ENCODE data around the gene BRD3. TPM values are rescaled to one million over a fixed set of nuclear protein-coding genes. Genes with fewer than 3 reads are reported as not detected.

BRD3 gene
- polyA plus RNA-seq, 1 donor = 22.7 TPM

DNA sequence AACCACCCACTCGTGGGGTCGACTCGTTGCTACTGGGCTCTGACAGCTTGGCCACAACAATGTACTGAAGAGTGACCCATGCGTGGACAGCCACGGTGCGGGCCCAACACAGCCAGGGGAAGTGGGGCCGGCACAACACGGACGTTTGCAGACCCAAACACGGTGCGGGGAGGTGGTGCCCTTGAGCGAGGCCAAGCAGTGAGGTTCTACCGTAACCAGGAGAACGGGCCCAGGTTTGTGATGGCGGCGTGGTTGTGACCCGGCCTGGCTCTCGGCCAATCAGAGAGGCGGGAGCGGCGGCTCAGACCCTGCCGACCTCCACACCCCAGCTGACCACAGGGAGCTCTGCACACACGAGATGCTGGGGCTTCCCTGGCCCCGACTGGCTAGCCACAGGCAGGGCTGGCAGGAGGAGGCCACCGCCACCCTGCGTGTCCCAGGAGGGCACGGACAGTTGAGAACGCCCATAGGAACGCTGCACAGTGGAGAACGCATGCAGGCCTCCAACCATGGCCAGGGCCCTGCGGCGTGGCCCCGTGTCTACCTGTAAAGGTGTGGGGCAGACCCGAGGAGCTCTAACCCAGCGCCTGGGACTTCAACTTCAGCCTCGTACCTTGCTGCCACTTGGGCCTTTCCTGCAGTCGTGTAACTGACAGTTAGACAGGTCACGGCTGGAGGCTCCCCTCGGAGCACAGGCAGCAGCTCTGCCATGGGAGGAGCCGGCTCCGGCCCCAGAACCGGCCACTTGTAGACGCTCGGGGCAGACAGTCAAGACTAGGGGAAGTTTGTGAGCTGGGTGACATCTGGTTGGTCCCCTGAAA is 13.7 kb downstream of the BRD3 start:
- no peak overlapping the region for H3K27ac ChIP-seq (ENCODE audit: low read length)
- H3K27me3 ChIP-seq (ENCODE audit: control insufficient read depth, insufficient read depth, low read length) = no peaks in the 10 kb centered on the region
- no peak overlapping the region for H3K4me3 ChIP-seq (ENCODE audit: low read length)
- H3K4me1 ChIP-seq (ENCODE audit: control insufficient read depth, insufficient read depth, low read length) = peaks cover 60% of the 10 kb centered on the region
- WGBS (ENCODE audit: insufficient coverage, low lambda C conversion rate) = no CpG with 5 or more reads among the region's 44 CpGs
- no peak for DNase-seq
- peaks cover 39% of the 10 kb centered on the region for H3K36me3 ChIP-seq (ENCODE audit: control insufficient read depth, insufficient read depth, low read length)
- H3K9me3 ChIP-seq (ENCODE audit: control insufficient read depth, low read depth, low read length) = peaks cover 2% of the 10 kb centered on the region

GRCh38 chr9:134053401-134053871 is 14.4 kb downstream of the BRD3 start:
- H3K36me3 ChIP-seq (ENCODE audit: control insufficient read depth, insufficient read depth, low read length) = peaks cover 46% of the 10 kb centered on the region

GRCh38 chr9:134052941-134053340 is 14.9 kb downstream of the BRD3 start:
- peaks cover 51% of the 10 kb centered on the region for H3K36me3 ChIP-seq (ENCODE audit: control insufficient read depth, insufficient read depth, low read length)
- peaks cover 48% of the 10 kb centered on the region for H3K4me1 ChIP-seq (ENCODE audit: control insufficient read depth, insufficient read depth, low read length)
- H3K27ac ChIP-seq (ENCODE audit: low read length) = no peak overlapping the region
- no peaks in the 10 kb centered on the region for H3K27me3 ChIP-seq (ENCODE audit: control insufficient read depth, insufficient read depth, low read length)
- WGBS (ENCODE audit: insufficient coverage, low lambda C conversion rate) = no CpG with 5 or more reads among the region's 16 CpGs
- H3K9me3 ChIP-seq (ENCODE audit: control insufficient read depth, low read depth, low read length) = peaks cover 2% of the 10 kb centered on the region
- no peak overlapping the region for H3K4me3 ChIP-seq (ENCODE audit: low read length)
- no peak for DNase-seq

More at GRCh38 chr9:134053401-134053871, 14.4 kb downstream of the BRD3 start:
- Histone ChIP-seq H3K27me3 (ENCODE audit: control insufficient read depth, insufficient read depth, low read length) (no peaks in the 10 kb centered on the region), H3K27ac (ENCODE audit: low read length) (no peak overlapping the region), H3K4me3 (ENCODE audit: low read length) (no peak overlapping the region), H3K9me3 (ENCODE audit: control insufficient read depth, low read depth, low read length) (peaks cover 2% of the 10 kb centered on the region), H3K4me1 (ENCODE audit: control insufficient read depth, insufficient read depth, low read length) (peaks cover 53% of the 10 kb centered on the region)
- no peak for DNase-seq
- no CpG with 5 or more reads among the region's 28 CpGs for WGBS (ENCODE audit: insufficient coverage, low lambda C conversion rate)

DNA sequence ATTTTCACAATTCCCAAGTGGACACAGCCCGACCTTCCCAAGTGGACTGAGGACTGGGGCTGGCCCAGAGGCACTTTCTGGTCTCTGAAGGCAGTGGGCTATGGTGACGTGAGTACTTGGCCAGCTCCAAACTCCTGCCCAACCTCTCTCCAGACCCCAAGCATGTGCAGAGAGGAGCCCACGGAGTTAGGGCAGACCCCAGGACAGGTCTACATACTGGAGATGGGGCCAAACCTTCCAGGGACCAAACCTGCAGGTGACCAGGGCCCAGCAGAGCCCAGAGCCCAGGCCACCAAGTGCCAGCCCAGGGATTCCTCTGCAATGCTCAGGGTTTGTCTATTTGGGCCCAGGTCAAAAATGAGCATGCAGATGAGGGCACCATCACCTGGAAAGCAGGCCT is 15.3 kb downstream of the BRD3 start:
- DNase-seq = no peak
- WGBS (ENCODE audit: insufficient coverage, low lambda C conversion rate) = no CpG with 5 or more reads among the region's 3 CpGs
- no peaks in the 10 kb centered on the region for H3K27me3 ChIP-seq (ENCODE audit: control insufficient read depth, insufficient read depth, low read length)
- H3K36me3 ChIP-seq (ENCODE audit: control insufficient read depth, insufficient read depth, low read length) = peaks cover 56% of the 10 kb centered on the region
- H3K4me1 ChIP-seq (ENCODE audit: control insufficient read depth, insufficient read depth, low read length) = peaks cover 44% of the 10 kb centered on the region
- H3K4me3 ChIP-seq (ENCODE audit: low read length) = no peak overlapping the region
- H3K27ac ChIP-seq (ENCODE audit: low read length) = no peak overlapping the region
- H3K9me3 ChIP-seq (ENCODE audit: control insufficient read depth, low read depth, low read length) = peaks cover 2% of the 10 kb centered on the region

- Histone ChIP-seq H3K9me3 (ENCODE audit: control insufficient read depth, low read depth, low read length) (peaks cover 2% of the 10 kb centered on the region), H3K4me1 (ENCODE audit: control insufficient read depth, insufficient read depth, low read length) (peaks cover 32% of the 10 kb centered on the region), H3K27ac (ENCODE audit: low read length) (peak overlapping the region; percentile 60), H3K36me3 (ENCODE audit: control insufficient read depth, insufficient read depth, low read length) (peaks cover 67% of the 10 kb centered on the region), H3K27me3 (ENCODE audit: control insufficient read depth, insufficient read depth, low read length) (no peaks in the 10 kb centered on the region), H3K4me3 (ENCODE audit: low read length) (no peak overlapping the region)
- WGBS (ENCODE audit: insufficient coverage, low lambda C conversion rate) = no CpG with 5 or more reads among the region's 16 CpGs
- DNase-seq = peak in 1 of 2 donors; percentile 79
Observed at GRCh38 chr9:134051319-134051718, 16.5 kb downstream of the BRD3 start.

DNA sequence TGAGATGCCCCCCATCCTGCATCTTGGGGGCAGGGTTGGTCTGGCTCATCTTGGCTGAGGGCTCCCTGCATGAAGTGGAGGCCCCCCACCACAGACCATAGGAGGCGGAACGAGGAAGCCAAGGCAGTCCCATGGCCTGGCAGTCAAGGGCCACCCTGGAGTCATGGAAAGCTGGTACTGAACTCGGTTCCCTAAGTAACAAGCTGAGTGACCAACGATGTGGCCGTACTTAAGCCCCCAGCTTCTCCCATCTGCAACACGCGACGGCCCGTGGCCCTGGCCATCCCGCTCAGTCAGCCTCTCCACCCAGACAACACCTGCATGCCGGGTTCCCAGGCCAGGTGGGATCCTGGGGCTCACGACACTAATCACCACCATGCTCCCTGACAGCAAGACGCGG is 17.1 kb downstream of the BRD3 start:
- Histone ChIP-seq H3K9me3 (ENCODE audit: control insufficient read depth, low read depth, low read length) (peaks cover 2% of the 10 kb centered on the region), H3K4me3 (ENCODE audit: low read length) (no peak overlapping the region), H3K27me3 (ENCODE audit: control insufficient read depth, insufficient read depth, low read length) (no peaks in the 10 kb centered on the region), H3K27ac (ENCODE audit: low read length) (peak overlapping the region; percentile 60), H3K4me1 (ENCODE audit: control insufficient read depth, insufficient read depth, low read length) (peaks cover 26% of the 10 kb centered on the region), H3K36me3 (ENCODE audit: control insufficient read depth, insufficient read depth, low read length) (peaks cover 73% of the 10 kb centered on the region)
- WGBS (ENCODE audit: insufficient coverage, low lambda C conversion rate) = no CpG with 5 or more reads among the region's 14 CpGs
- peak in 1 of 2 donors; percentile 18 for DNase-seq

DNA sequence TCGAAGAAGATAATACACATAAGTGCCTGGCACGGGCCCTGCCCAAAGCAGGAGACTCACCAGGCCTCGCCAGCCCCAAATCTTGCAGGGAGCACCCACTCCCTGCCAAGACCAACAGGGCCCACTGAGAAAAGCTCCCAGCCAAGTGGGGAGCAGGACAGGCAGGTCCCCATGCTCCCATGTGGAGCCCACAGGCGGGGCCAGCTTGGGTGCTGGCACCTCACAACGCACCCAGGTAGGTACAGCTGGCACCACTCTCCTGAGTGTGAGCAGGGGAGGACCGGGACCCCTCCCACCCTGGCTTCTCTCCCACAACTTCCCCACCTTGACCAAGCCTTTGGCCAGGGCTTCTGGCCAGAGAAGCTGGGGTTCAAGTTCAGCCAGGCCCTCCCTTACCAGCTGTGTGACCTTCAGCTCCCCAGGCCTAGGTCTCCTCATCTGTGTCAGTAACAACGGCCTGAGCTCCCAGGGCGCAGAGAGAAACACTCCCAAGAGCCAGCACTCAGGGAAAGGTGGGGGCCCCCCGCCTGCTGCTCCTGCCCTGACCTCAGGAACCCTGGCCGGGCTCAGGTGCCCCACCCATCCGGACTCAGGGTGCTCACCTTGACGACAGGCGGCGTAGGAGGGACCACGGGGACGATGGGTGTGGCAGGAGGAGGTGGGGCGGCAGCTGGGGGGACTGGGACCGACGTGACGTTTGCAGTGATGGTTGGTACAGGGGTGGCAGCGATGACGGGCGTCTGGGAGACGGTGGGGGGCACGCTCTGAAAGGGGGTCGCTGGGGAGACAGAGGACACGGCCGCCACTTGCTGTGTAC is 17.8 kb downstream of the BRD3 start:
- Histone ChIP-seq H3K36me3 (ENCODE audit: control insufficient read depth, insufficient read depth, low read length) (peaks cover 81% of the 10 kb centered on the region), H3K4me1 (ENCODE audit: control insufficient read depth, insufficient read depth, low read length) (peaks cover 19% of the 10 kb centered on the region), H3K9me3 (ENCODE audit: control insufficient read depth, low read depth, low read length) (peaks cover 2% of the 10 kb centered on the region), H3K27me3 (ENCODE audit: control insufficient read depth, insufficient read depth, low read length) (no peaks in the 10 kb centered on the region), H3K27ac (ENCODE audit: low read length) (peak overlapping the region; percentile 60), H3K4me3 (ENCODE audit: low read length) (no peak overlapping the region)
- WGBS (ENCODE audit: insufficient coverage, low lambda C conversion rate) = no CpG with 5 or more reads among the region's 28 CpGs
- DNase-seq = peak; percentile 56 to 85

DNA sequence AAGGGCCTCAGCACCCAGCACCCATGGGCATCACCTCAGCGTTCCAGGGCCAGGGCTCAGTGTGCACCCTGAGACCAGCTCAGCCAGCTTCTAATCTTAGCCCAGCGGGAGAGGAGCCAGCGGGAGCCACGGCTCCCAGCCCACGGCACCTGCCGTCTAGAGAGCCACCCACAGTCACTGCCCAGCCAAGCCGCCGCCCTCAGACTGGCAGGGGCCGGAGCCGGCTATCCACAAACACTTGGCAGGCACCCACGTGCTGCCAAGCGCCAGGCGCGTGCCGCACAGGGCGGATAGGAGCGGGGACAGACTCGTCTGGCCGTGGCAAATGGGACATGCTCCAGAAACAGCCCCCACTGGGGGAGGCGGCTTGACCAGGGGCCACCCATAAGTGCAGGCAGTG is 18.6 kb downstream of the BRD3 start:
- Histone ChIP-seq H3K27ac (ENCODE audit: low read length) (no peak overlapping the region), H3K9me3 (ENCODE audit: control insufficient read depth, low read depth, low read length) (peaks cover 2% of the 10 kb centered on the region), H3K4me1 (ENCODE audit: control insufficient read depth, insufficient read depth, low read length) (peaks cover 18% of the 10 kb centered on the region), H3K4me3 (ENCODE audit: low read length) (no peak overlapping the region), H3K36me3 (ENCODE audit: control insufficient read depth, insufficient read depth, low read length) (peaks cover 88% of the 10 kb centered on the region), H3K27me3 (ENCODE audit: control insufficient read depth, insufficient read depth, low read length) (no peaks in the 10 kb centered on the region)
- no CpG with 5 or more reads among the region's 20 CpGs for WGBS (ENCODE audit: insufficient coverage, low lambda C conversion rate)
- no peak for DNase-seq

GRCh38 chr9:134048582-134048968 is 19.3 kb downstream of the BRD3 start:
- H3K4me1 ChIP-seq (ENCODE audit: control insufficient read depth, insufficient read depth, low read length) = peaks cover 18% of the 10 kb centered on the region
- no peak for DNase-seq
- H3K27ac ChIP-seq (ENCODE audit: low read length) = no peak overlapping the region
- H3K4me3 ChIP-seq (ENCODE audit: low read length) = no peak overlapping the region
- WGBS (ENCODE audit: insufficient coverage, low lambda C conversion rate) = no CpG with 5 or more reads among the region's 12 CpGs
- H3K36me3 ChIP-seq (ENCODE audit: control insufficient read depth, insufficient read depth, low read length) = peaks cover 94% of the 10 kb centered on the region
- no peaks in the 10 kb centered on the region for H3K27me3 ChIP-seq (ENCODE audit: control insufficient read depth, insufficient read depth, low read length)
- peaks cover 2% of the 10 kb centered on the region for H3K9me3 ChIP-seq (ENCODE audit: control insufficient read depth, low read depth, low read length)

DNA sequence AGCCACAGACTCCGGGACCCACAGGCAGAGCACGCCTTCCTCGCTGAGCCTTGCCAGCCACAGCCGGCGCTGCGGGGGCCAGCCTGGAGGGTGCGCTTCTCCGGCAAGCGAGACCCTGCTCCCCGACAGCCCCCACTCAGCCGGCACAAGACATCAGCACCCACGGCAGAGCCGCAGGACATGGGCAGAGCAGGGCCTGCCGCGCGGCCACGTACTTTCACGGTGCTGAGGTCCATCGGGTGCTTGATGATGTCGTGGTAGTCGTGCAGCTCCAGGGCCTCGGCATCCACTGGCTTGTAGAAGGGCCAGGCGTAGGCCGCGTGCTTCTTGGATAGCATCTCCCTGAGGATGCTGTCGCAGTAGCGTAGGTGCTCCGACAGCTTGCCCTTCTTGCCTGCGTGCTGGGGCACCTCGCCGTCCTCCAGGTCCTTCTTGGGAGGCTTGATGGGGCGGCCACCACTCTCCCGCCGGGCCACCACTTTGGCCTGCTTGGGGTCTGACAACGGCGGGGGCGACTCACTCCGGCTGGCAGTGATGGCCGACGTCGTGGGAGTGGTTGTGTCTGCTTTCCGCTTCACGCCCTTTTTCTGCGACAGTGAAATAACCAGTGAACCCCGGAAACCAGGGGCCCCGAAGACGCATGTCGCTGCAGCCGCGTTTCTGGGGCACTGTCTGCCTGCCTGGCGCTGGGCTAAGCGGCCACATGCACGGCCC is 19.8 kb downstream of the BRD3 start:
- H3K36me3 ChIP-seq (ENCODE audit: control insufficient read depth, insufficient read depth, low read length) = peaks cover 96% of the 10 kb centered on the region
- WGBS (ENCODE audit: insufficient coverage, low lambda C conversion rate) = no CpG with 5 or more reads among the region's 53 CpGs
- H3K27me3 ChIP-seq (ENCODE audit: control insufficient read depth, insufficient read depth, low read length) = no peaks in the 10 kb centered on the region
- peaks cover 18% of the 10 kb centered on the region for H3K4me1 ChIP-seq (ENCODE audit: control insufficient read depth, insufficient read depth, low read length)
- H3K27ac ChIP-seq (ENCODE audit: low read length) = no peak overlapping the region
- no peak overlapping the region for H3K4me3 ChIP-seq (ENCODE audit: low read length)
- H3K9me3 ChIP-seq (ENCODE audit: control insufficient read depth, low read depth, low read length) = peaks cover 2% of the 10 kb centered on the region
- no peak for DNase-seq
